IPS-20b (cell line): ENCODE results near the gene DMPK.
"Not testable (repeated sequence)": the region's sequence is repeated elsewhere in the genome, so short reads cannot be mapped to it uniquely, and the experiment has no call there.

ENCODE experiments used
- H3K27ac ChIP-seq: one replicate; pipeline ENCODE4 v1.5.1; 2013; ENCODE audit warnings: low read length
- H3K27me3 ChIP-seq: 2 replicates; pipeline ENCODE4 v1.6.1; 2013; ENCODE audit warnings: mild to moderate bottlenecking, low read length, inconsistent platforms; ENCODE audit not compliant: insufficient read depth
- H3K36me3 ChIP-seq: 2 replicates; pipeline ENCODE4 v1.6.1; 2013; ENCODE audit warnings: low read depth, mild to moderate bottlenecking, inconsistent platforms, low read length, moderate library complexity; ENCODE audit not compliant: insufficient read depth
- H3K4me1 ChIP-seq: 2 replicates; pipeline ENCODE4 v1.6.1; 2013; ENCODE audit warnings: mild to moderate bottlenecking, control low read depth, inconsistent platforms, low read length, moderate library complexity; ENCODE audit not compliant: insufficient read depth
- H3K4me3 ChIP-seq: 2 replicates; pipeline ENCODE4 v1.5.1; 2013; ENCODE audit warnings: mild to moderate bottlenecking, low read length, inconsistent platforms
- H3K9ac ChIP-seq: 2 replicates; pipeline ENCODE4 v1.6.1; 2013; ENCODE audit warnings: low read depth, mild to moderate bottlenecking, inconsistent platforms, low read length, moderate library complexity
- H3K9me3 ChIP-seq: 2 replicates; pipeline ENCODE4 v1.6.1; 2013; ENCODE audit warnings: mild to moderate bottlenecking, low read depth, low read length, inconsistent platforms; ENCODE audit not compliant: insufficient read depth

Gene DMPK

GRCh38 chr19:45752639-45753038, 29.7 kb downstream of the DMPK start:
- H3K9ac ChIP-seq: no peak overlapping the region
- H3K9me3 ChIP-seq: no peaks in the 10 kb centered on the region
- no peaks in the 10 kb centered on the region for H3K36me3 ChIP-seq
- no peak overlapping the region for H3K4me3 ChIP-seq
- no peaks in the 10 kb centered on the region for H3K27me3 ChIP-seq
- H3K27ac ChIP-seq: no peak overlapping the region
- H3K4me1 ChIP-seq: no peaks in the 10 kb centered on the region

GRCh38 chr19:45751483-45751882, 30.8 kb downstream of the DMPK start:
- not testable (repeated sequence) for H3K36me3 ChIP-seq, H3K4me3 ChIP-seq, H3K9ac ChIP-seq, H3K4me1 ChIP-seq, H3K9me3 ChIP-seq, H3K27me3 ChIP-seq, H3K27ac ChIP-seq

DNA sequence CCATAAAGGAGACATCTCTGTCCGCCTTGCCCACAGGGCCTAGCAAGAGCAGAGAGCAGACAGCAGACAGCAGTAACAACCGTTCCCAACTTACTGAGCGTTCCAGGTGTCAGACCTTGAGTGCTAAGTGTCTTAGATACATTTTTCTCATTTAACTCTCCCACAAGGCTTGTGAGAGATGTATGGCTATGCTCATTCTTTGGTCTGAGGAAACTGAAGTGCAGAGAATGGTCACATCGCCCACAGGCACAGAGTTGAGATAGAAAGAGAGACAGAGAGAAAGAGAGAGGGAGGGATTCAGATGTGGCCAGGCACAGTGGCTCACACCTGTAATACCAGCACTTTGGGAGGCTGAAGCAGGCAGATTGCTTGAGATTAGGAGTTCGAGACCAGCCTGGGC, 34.8 kb downstream of the DMPK start:
- Histone ChIP-seq H3K27ac (no peak overlapping the region), H3K9ac (no peak overlapping the region), H3K27me3 (no peaks in the 10 kb centered on the region), H3K36me3 (no peaks in the 10 kb centered on the region), H3K4me3 (no peak overlapping the region), H3K4me1 (no peaks in the 10 kb centered on the region), H3K9me3 (no peaks in the 10 kb centered on the region)

DNA sequence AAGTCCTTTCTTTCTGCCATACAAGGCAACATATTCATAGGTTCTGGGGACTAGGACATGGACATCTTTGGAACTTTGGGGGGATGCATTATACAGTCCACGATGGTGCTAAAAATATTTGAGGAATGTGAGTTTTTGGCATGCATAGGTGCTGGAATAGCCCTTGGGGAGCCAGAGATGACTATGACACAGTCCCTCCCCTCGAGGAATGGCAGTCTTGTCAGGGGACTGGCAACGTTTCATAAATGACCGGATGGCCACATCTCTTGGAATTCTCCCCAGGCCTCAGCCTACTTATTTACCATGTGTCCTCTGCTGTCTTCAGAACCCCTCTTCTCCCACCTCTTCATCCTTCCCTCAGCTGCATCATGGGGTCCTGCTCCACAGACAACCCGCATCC, 35.4 kb downstream of the DMPK start:
- H3K9me3 ChIP-seq: no peaks in the 10 kb centered on the region
- no peak overlapping the region for H3K4me3 ChIP-seq
- no peaks in the 10 kb centered on the region for H3K4me1 ChIP-seq
- H3K9ac ChIP-seq: no peak overlapping the region
- no peaks in the 10 kb centered on the region for H3K27me3 ChIP-seq
- no peak overlapping the region for H3K27ac ChIP-seq
- no peaks in the 10 kb centered on the region for H3K36me3 ChIP-seq

GRCh38 chr19:45745606-45746005, 36.7 kb downstream of the DMPK start:
- no peaks in the 10 kb centered on the region for H3K9me3 ChIP-seq
- H3K36me3 ChIP-seq: no peaks in the 10 kb centered on the region
- no peaks in the 10 kb centered on the region for H3K27me3 ChIP-seq
- no peak overlapping the region for H3K4me3 ChIP-seq
- no peaks in the 10 kb centered on the region for H3K4me1 ChIP-seq
- H3K9ac ChIP-seq: no peak overlapping the region
- H3K27ac ChIP-seq: no peak overlapping the region

DNA sequence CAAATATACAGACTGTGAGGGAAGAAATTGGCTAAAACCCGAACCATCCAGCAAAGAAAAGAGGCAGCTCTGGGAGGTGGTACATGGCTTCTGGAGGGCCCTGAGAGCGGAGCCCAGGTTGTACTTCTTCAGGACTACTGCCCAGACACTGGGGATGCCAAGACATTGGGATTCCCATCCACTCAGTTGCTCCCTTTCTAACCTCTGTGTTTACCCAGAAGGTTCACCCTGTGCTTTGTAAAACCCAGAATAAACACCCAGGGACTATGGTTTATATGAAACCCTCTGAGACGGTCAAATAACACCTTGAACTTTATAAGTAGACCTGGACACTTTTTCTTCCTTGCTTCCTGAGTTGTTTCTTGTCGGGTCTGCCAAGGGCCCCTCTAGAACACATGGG, 39.3 kb downstream of the DMPK start:
- H3K9ac ChIP-seq: no peak overlapping the region
- no peaks in the 10 kb centered on the region for H3K4me1 ChIP-seq
- no peaks in the 10 kb centered on the region for H3K36me3 ChIP-seq
- H3K27ac ChIP-seq: no peak overlapping the region
- no peaks in the 10 kb centered on the region for H3K9me3 ChIP-seq
- H3K27me3 ChIP-seq: no peaks in the 10 kb centered on the region
- H3K4me3 ChIP-seq: no peak overlapping the region

GRCh38 chr19:45739498-45740439, 42.5 kb downstream of the DMPK start:
- Histone ChIP-seq H3K9me3 (no peaks in the 10 kb centered on the region), H3K4me1 (no peaks in the 10 kb centered on the region), H3K27ac (no peak overlapping the region), H3K9ac (no peak overlapping the region), H3K27me3 (no peaks in the 10 kb centered on the region), H3K36me3 (no peaks in the 10 kb centered on the region), H3K4me3 (no peak overlapping the region)

DNA sequence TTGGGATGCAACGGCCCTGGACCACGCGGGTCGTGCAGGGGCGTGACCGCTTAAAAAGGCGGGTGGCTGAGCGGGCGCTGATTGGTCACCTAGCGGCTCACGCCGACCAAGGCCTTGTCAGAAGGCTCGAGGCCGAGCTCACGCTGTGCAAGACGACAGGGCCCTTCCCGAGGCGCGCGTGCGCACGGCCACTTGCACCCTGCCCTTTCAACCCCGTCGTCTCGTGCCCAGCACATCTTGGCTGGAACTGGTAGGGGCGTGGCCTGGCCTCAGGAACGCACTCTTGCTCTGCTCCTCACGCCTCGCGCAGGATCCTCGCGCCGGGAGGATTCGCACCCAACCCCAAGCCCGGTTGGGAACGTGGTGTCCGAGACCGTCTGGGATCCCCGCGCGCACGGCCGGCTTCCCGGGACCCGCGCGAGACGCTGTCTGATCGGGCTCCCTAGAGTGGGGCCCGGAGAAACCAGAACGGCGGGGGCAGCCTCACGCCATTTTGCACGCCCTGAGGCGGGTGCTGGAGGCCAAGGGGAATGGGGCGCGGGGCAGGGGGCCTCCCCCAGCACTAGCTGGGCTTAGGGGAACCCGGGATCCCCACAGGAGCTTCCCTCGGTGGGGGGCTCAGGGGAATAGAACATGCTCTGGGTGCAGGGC, 49.0 kb downstream of the DMPK start, which contains the start of gene MEIOSIN:
TSS of gene MEIOSIN (plus strand) at position 280 of the 651 bp plus-strand sequence. CDS start 1,938 bp downstream, outside the sequence.
- H3K27ac ChIP-seq: no peak within 1 kb of the TSS
- H3K27me3 ChIP-seq: no peaks in the 10 kb centered on the region
- H3K36me3 ChIP-seq: no peaks in the 10 kb centered on the region
- H3K9ac ChIP-seq: no peak within 1 kb of the TSS
- H3K4me3 ChIP-seq: no peak within 1 kb of the TSS
- H3K9me3 ChIP-seq: no peaks in the 10 kb centered on the region
- peaks cover 6% of the 10 kb centered on the region for H3K4me1 ChIP-seq

DNA sequence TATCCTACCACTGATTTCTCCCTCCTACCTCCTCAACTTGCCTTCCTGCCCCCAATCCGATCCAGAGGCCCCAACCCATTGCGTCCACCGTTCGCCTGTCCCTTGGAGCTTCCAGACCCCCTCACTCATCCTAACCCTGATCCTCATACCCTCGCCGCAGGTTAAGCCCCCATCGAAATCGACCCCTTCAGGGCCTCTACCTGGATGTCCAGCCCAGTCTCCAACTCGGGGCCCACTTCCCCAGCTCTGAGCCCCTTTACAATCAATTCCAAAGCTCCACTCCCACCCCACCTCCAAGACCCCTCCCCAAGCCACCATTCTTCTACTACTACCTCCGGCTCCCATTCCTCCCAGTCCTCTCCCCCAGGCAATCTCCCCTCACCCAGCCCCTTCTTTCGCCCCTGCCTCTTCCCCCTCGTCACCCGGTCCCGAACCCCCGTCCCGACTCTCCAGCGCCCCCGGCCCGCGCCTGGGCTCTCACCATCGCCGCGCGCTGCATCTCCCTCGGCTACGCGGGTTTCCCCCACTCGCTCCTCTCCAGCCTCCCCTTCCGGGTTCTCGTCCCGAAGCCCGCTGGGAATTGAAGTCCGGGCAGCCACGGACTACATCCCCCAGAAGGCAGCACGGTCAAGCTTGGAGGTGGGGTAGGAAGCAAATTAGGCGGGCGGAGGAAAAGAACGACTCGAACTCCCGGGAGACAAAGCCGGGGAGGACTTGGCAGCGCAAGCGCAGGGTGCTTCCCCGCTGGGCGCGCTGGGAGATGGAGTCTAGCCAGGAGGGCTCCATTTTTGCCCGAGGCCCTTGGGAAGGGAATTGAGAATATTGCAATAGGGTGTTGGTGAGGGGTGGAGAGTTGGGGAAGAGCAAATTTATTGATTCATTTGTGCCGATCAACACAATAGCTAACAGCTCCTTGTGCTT, 51.7 kb downstream of the DMPK start, which contains the start of gene FBXO46:
TSS of gene FBXO46 (minus strand) at position 529 of the 921 bp plus-strand sequence. CDS start 17,401 bp downstream, outside the sequence.
- Histone ChIP-seq H3K4me3 (peak within 1 kb of the TSS; percentile 94), H3K36me3 (no peaks in the 10 kb centered on the region), H3K9ac (peak within 1 kb of the TSS; percentile 87), H3K27me3 (no peaks in the 10 kb centered on the region), H3K4me1 (peaks cover 6% of the 10 kb centered on the region), H3K9me3 (no peaks in the 10 kb centered on the region), H3K27ac (peak within 1 kb of the TSS; percentile 16)

- H3K4me1 ChIP-seq: peaks cover 6% of the 10 kb centered on the region
- H3K9me3 ChIP-seq: no peaks in the 10 kb centered on the region
Measured at GRCh38 chr19:45729800-45730290, 52.4 kb downstream of the DMPK start.

DNA sequence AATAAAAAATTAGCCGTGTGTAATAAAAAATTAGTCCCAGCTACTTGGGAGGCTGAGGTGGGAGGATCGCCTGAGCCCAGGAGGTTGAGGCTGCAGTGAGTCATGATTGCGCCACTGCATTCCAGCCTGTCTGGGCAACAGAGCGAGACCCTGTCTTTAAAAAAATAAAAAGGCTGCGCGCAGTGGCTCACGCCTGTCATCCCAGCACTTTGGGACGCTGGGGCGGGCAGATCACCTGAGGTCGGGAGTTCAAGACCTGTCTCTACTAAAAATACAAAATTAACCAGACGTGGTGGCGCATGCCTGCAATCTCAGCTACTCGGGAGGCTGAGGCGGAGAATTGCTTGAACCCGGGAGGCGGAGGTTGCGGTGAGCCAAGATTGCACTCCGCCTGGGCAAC, 53.6 kb downstream of the DMPK start:
- H3K4me1 ChIP-seq, H3K4me3 ChIP-seq, H3K9ac ChIP-seq, H3K9me3 ChIP-seq, H3K27ac ChIP-seq, H3K27me3 ChIP-seq, H3K36me3 ChIP-seq: not testable (repeated sequence)

More at GRCh38 chr19:45729800-45730290, 52.4 kb downstream of the DMPK start:
- H3K4me3 ChIP-seq: peak overlapping the region; percentile 94
- no peaks in the 10 kb centered on the region for H3K36me3 ChIP-seq
- H3K27me3 ChIP-seq: no peaks in the 10 kb centered on the region
- no peak overlapping the region for H3K27ac ChIP-seq
- H3K9ac ChIP-seq: peak overlapping the region; percentile 87
